Neural cell (in vitro differentiated cells): ENCODE measurements around the gene OXLD1.

Experiments used
- EP300 ChIP-seq: fragments of 450-650 bp; conservative IDR thresholded peaks from 2 replicates; pipeline ENCODE4 v1.6.1; 2014; ENCODE audit warnings: antibody characterized with exemption, mild to moderate bottlenecking, moderate library complexity; ENCODE audit not compliant: poor library complexity, severe bottlenecking
- EZH2 ChIP-seq: fragments of 200-600, 300-800 bp; shearing (Covaris generic), sonication (generic); IDR thresholded peaks from 2 replicates; pipeline ENCODE4 v1.6.1; 2014; ENCODE audit warnings: antibody characterized with exemption, low read length, borderline replicate concordance, mild to moderate bottlenecking; ENCODE audit not compliant: insufficient read depth, poor library complexity, severe bottlenecking
- MXI1 ChIP-seq: fragments of 450-650 bp; conservative IDR thresholded peaks from 2 replicates; pipeline ENCODE4 v1.6.1; 2014; ENCODE audit warnings: antibody characterized with exemption, mild to moderate bottlenecking; ENCODE audit not compliant: poor library complexity, severe bottlenecking
- POLR2AphosphoS5 ChIP-seq: IDR thresholded peaks from 2 replicates; pipeline ENCODE4 v1.6.1; 2012
- TAF1 ChIP-seq: IDR thresholded peaks from 2 replicates; pipeline ENCODE4 v1.6.1; 2012; ENCODE audit warnings: low read depth
- TF ChIP-seq, protein P1 (sequence below): fragments of 450-650 bp; IDR thresholded peaks from 2 replicates; pipeline ENCODE4 v1.5.1; 2014; ENCODE audit warnings: antibody characterized with exemption, mild to moderate bottlenecking, moderate library complexity; ENCODE audit not compliant: poor library complexity, severe bottlenecking
- TF ChIP-seq, protein P2 (sequence below): IDR thresholded peaks from 2 replicates; pipeline ENCODE4 v1.6.1; 2012; ENCODE audit warnings: borderline replicate concordance

DNA sequence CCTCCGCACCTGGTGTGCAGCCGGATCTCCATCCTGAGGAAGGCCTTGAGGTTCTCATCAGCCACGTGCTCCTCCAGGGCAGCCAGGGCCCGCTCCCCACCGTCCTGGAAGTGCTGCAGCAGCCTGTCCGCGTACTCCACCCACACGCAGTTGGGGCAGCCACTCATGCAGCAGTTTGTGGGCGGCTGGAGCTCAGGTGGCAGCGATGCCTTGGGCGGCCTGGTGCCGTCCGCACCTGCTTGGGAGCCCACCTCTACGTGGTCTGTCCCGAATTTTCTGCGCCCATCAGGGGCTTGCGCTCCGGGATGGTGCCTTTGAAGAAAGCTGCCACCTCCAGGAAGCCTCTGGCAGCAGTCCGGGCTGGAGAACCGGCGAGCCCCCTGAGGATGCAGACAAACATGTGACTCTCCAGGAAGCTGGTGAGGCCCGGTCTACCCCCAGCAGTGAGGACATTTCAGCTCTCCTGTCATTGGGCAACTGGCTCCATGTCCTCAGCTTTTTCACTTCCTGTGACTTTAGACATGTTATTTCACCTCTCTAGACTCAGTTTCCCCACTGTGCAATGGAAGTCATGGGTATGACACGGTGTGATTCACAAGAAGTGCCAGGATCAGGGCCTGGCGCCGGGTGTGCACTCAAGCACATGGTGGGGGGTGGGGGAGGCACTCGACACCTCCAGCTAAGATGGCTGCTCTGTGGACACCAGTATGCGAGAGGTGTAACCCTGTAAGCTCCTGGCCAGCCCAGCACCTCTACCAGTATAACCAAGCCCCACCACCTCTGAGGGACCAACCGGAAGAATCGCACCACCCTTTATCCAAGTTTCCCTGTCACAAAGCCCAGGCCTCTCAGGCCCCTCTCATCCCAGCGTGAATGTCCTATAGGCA lies 957 bp downstream of the OXLD1 start:
- no peak for TF ChIP-seq EZH2
- TF ChIP-seq, protein P1, sequence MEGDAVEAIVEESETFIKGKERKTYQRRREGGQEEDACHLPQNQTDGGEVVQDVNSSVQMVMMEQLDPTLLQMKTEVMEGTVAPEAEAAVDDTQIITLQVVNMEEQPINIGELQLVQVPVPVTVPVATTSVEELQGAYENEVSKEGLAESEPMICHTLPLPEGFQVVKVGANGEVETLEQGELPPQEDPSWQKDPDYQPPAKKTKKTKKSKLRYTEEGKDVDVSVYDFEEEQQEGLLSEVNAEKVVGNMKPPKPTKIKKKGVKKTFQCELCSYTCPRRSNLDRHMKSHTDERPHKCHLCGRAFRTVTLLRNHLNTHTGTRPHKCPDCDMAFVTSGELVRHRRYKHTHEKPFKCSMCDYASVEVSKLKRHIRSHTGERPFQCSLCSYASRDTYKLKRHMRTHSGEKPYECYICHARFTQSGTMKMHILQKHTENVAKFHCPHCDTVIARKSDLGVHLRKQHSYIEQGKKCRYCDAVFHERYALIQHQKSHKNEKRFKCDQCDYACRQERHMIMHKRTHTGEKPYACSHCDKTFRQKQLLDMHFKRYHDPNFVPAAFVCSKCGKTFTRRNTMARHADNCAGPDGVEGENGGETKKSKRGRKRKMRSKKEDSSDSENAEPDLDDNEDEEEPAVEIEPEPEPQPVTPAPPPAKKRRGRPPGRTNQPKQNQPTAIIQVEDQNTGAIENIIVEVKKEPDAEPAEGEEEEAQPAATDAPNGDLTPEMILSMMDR = no peak
- TF ChIP-seq POLR2AphosphoS5 = no peak
- TF ChIP-seq, protein P2, sequence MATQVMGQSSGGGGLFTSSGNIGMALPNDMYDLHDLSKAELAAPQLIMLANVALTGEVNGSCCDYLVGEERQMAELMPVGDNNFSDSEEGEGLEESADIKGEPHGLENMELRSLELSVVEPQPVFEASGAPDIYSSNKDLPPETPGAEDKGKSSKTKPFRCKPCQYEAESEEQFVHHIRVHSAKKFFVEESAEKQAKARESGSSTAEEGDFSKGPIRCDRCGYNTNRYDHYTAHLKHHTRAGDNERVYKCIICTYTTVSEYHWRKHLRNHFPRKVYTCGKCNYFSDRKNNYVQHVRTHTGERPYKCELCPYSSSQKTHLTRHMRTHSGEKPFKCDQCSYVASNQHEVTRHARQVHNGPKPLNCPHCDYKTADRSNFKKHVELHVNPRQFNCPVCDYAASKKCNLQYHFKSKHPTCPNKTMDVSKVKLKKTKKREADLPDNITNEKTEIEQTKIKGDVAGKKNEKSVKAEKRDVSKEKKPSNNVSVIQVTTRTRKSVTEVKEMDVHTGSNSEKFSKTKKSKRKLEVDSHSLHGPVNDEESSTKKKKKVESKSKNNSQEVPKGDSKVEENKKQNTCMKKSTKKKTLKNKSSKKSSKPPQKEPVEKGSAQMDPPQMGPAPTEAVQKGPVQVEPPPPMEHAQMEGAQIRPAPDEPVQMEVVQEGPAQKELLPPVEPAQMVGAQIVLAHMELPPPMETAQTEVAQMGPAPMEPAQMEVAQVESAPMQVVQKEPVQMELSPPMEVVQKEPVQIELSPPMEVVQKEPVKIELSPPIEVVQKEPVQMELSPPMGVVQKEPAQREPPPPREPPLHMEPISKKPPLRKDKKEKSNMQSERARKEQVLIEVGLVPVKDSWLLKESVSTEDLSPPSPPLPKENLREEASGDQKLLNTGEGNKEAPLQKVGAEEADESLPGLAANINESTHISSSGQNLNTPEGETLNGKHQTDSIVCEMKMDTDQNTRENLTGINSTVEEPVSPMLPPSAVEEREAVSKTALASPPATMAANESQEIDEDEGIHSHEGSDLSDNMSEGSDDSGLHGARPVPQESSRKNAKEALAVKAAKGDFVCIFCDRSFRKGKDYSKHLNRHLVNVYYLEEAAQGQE = no peak
- TF ChIP-seq TAF1 = no peak
- no peak for TF ChIP-seq MXI1
- no peak for TF ChIP-seq EP300
